K562 (cell line): ENCODE measurements around the gene IPCEF1. TPM values are rescaled to one million over a fixed set of nuclear protein-coding genes. Genes with fewer than 3 reads are reported as not detected.

Experiments
- ATF6 ChIP-seq: sonication (generic); formaldehyde crosslinking; IDR thresholded peaks from 2 replicates; pipeline ENCODE4 v1.4.0; 2020; ENCODE audit warnings: mild to moderate bottlenecking, missing genetic modification reagents
- BHLHE40 ChIP-seq: IDR thresholded peaks from 2 replicates; pipeline ENCODE4 v1.6.1; 2011; ENCODE audit warnings: low read length, improper control_type of control experiment
- C11orf30 ChIP-seq: fragments of 450-650 bp; IDR thresholded peaks from 2 replicates; pipeline ENCODE4 v1.6.1; 2016; ENCODE audit warnings: low read depth, mild to moderate bottlenecking
- CREB3L1 ChIP-seq: fragments of 450-650 bp; IDR thresholded peaks from 2 replicates; pipeline ENCODE4 v1.6.1; 2014; ENCODE audit warnings: low read depth, mild to moderate bottlenecking, moderate library complexity, borderline replicate concordance
- ELK1 ChIP-seq: sonication (generic); formaldehyde crosslinking; IDR thresholded peaks from 2 replicates; pipeline ENCODE4 v1.8.1; 2022; ENCODE audit warnings: missing genetic modification reagents
- HMBOX1 ChIP-seq: sonication (generic); IDR thresholded peaks from 2 replicates; pipeline ENCODE4 v1.6.1; 2016
- NONO ChIP-seq, 2 experiments: fragments of 200-400 bp in 1 of 2; fragments of 450-650 bp in 1 of 2; formaldehyde crosslinking in 1 of 2; IDR thresholded peaks; 2 replicates each; pipeline ENCODE4 v1.6.1; 2017; ENCODE audit warnings: low read depth in 2 of 2, mild to moderate bottlenecking in 2 of 2, moderate library complexity in 2 of 2, low read length in 1 of 2
- POLR2AphosphoS2 ChIP-seq: IDR thresholded peaks from 2 replicates; pipeline ENCODE4 v1.6.1; 2012; ENCODE audit warnings: low read length, improper control_type of control experiment
- POLR2B ChIP-seq: fragments of 450-650 bp; IDR thresholded peaks from 2 replicates; pipeline ENCODE4 v1.6.1; 2018; ENCODE audit warnings: low read depth; ENCODE audit not compliant: partially characterized antibody
- TBL1XR1 ChIP-seq, 2 experiments: IDR thresholded peaks; 2 replicates each; pipeline ENCODE4 v1.6.1; 2012; ENCODE audit warnings: improper control_type of control experiment in 2 of 2, low read length in 2 of 2, mild to moderate bottlenecking in 1 of 2
- XRCC4 ChIP-seq: IDR thresholded peaks from one replicate; pipeline ENCODE4 v1.6.1; 2011; ENCODE audit not compliant: insufficient read depth, insufficient read length; ENCODE audit errors: extremely low read depth
- XRCC5 ChIP-seq: fragments of 200-400 bp; formaldehyde crosslinking; IDR thresholded peaks from 2 replicates; pipeline ENCODE4 v1.6.1; 2017; ENCODE audit warnings: low read depth, mild to moderate bottlenecking, low read length
- YBX1 ChIP-seq: fragments of 450-650 bp; IDR thresholded peaks from 2 replicates; pipeline ENCODE4 v1.7.1; 2016; ENCODE audit warnings: mild to moderate bottlenecking
- ZFP1 ChIP-seq: fragments of 450-650 bp; formaldehyde crosslinking; IDR thresholded peaks from 2 replicates; pipeline ENCODE4 v1.4.0; 2020; ENCODE audit warnings: mild to moderate bottlenecking, mixed read lengths
- ZNF232 ChIP-seq: sonication (generic); formaldehyde crosslinking; IDR thresholded peaks from 2 replicates; pipeline ENCODE4 v1.8.0; 2022; ENCODE audit warnings: mild to moderate bottlenecking, missing genetic modification reagents
- ZNF263 ChIP-seq: sonication (generic); formaldehyde crosslinking; IDR thresholded peaks from 2 replicates; pipeline ENCODE4 v1.8.0; 2022; ENCODE audit warnings: mild to moderate bottlenecking, missing genetic modification reagents, borderline replicate concordance
- ZNF518B ChIP-seq: fragments of 250-450 bp; sonication (Bioruptor Pico); IDR thresholded peaks from 2 replicates; pipeline ENCODE4 v1.5.0; 2021; ENCODE audit warnings: mild to moderate bottlenecking, moderate library complexity
- ZNF695 ChIP-seq: fragments of 450-650 bp; formaldehyde crosslinking; IDR thresholded peaks from 2 replicates; pipeline ENCODE4 v1.4.0; 2020; ENCODE audit warnings: mild to moderate bottlenecking, moderate library complexity
- polyA plus RNA-seq, 8 experiments: library from polyadenylated mRNA; depleted of rRNA in 4 of 8; stranded (reverse) in 5 of 8; unstranded in 3 of 8; fragments of >200 nt; fragmentation: Nextera tagmentation in 2 of 8; fragmentation: Illumina TruSeq in 1 of 8; extraction: Ambion mirVana in 2 of 8; extraction: Trizol in 1 of 8; gene quantifications; 2 replicates each; pipeline versions ENCODE4 v1.2.1 to v1.2.3, GENCODE V29; 2011 to 2014; ENCODE audit warnings: inconsistent platforms in 1 of 8, missing spikeins in 1 of 8
- total RNA-seq, 7 experiments: library from RNA; depleted of rRNA in 6 of 7; stranded (reverse); fragments of >200 nt in 6 of 7; fragmentation: Illumina TruSeq in 2 of 7; extraction: Trizol in 2 of 7; gene quantifications; 2 replicates each; pipeline versions ENCODE4 v1.2.1 to v1.2.3, GENCODE V29; 2011 to 2021; ENCODE audit warnings: low replicate concordance in 1 of 7

Gene IPCEF1
- total and polyA plus RNA-seq, 9 of the 15 experiments (the other 6 are each of a cell fraction or from before 2014, with no cell fraction given), result 0.14 to 0.18 TPM; not detected in 7

GRCh38 chr6:154301839-154302752 is 54.5 kb downstream of the IPCEF1 start (continued):
- no peak for TF ChIP-seq ELK1 (CRISPR knock-in tag)
- TF ChIP-seq XRCC4, result no peak
- no peak for TF ChIP-seq ATF6
- no peak for TF ChIP-seq ZNF695
- no peak for TF ChIP-seq HMBOX1
- no peak for TF ChIP-seq POLR2AphosphoS2
- TF ChIP-seq ZFP1 (CRISPR knock-in tag), result no peak
- TF ChIP-seq YBX1, result no peak
- no peak for TF ChIP-seq ZNF518B (CRISPR knock-in tag)
- no peak for TF ChIP-seq TBL1XR1 (IDR thresholded peaks at IDR 0.05; ENCODE audit: low read length in 2 of 2)
- TF ChIP-seq C11orf30, result peak; percentile 47; the same call in 1 of the 2 replicates
- TF ChIP-seq ZNF232 (CRISPR knock-in tag), result no peak
- no peak for TF ChIP-seq CREB3L1
- TF ChIP-seq XRCC5, result no peak
- no peak for TF ChIP-seq NONO (IDR thresholded peaks at IDR 0.05; ENCODE audit: low read depth in 2 of 2, low read length in 1 of 2)
- no peak for TF ChIP-seq POLR2B
- TF ChIP-seq ZNF263, result no peak
- TF ChIP-seq BHLHE40, result peak; percentile 17; the same call in 1 of the 2 replicates
